ENCODE measurements around the gene LRRTM3.

The LRRTM3 gene

GRCh38 chr10:67017218-67017617, 91.4 kb downstream of the LRRTM3 start:
- no peak overlapping the region for H3K27ac Mint-ChIP-seq
- H3K4me1 Mint-ChIP-seq, result no peaks in the 10 kb centered on the region
- H3K36me3 Mint-ChIP-seq, result no peaks in the 10 kb centered on the region
- peaks cover 3% of the 10 kb centered on the region for H3K9me3 Mint-ChIP-seq
- no peak for DNase-seq
- CTCF ChIA-PET, result interaction anchor here (0.6 kb wide), 1 partner anchor 9 kb away, joined by 3 read pairs; no protein-coding TSS in a partner anchor
- H3K4me3 Mint-ChIP-seq, result no peak overlapping the region
- no peaks in the 10 kb centered on the region for H3K27me3 Mint-ChIP-seq

GRCh38 chr10:67022099-67022498, 96.3 kb downstream of the LRRTM3 start:
- CTCF ChIA-PET, result no interaction called here
- peaks cover 3% of the 10 kb centered on the region for H3K9me3 Mint-ChIP-seq
- no peak overlapping the region for H3K27ac Mint-ChIP-seq
- no peaks in the 10 kb centered on the region for H3K36me3 Mint-ChIP-seq
- no peak overlapping the region for H3K4me3 Mint-ChIP-seq
- no peaks in the 10 kb centered on the region for H3K27me3 Mint-ChIP-seq
- no peak for DNase-seq
- H3K4me1 Mint-ChIP-seq, result no peaks in the 10 kb centered on the region

- CTCF ChIA-PET, result no interaction called here
- Mint-ChIP-seq H3K4me1 (no peaks in the 10 kb centered on the region), H3K27ac (no peak overlapping the region), H3K27me3 (no peaks in the 10 kb centered on the region), H3K36me3 (no peaks in the 10 kb centered on the region), H3K4me3 (no peak overlapping the region), H3K9me3 (peaks cover 2% of the 10 kb centered on the region)
- DNase-seq, result no peak
Measured at GRCh38 chr10:67033878-67034277, 108.0 kb downstream of the LRRTM3 start.

GRCh38 chr10:67036808-67037207, 111.0 kb downstream of the LRRTM3 start:
- CTCF ChIA-PET, result no interaction called here
- H3K36me3 Mint-ChIP-seq, result no peaks in the 10 kb centered on the region
- no peak overlapping the region for H3K4me3 Mint-ChIP-seq
- peaks cover 2% of the 10 kb centered on the region for H3K9me3 Mint-ChIP-seq
- DNase-seq, result no peak
- no peak overlapping the region for H3K27ac Mint-ChIP-seq
- H3K27me3 Mint-ChIP-seq, result no peaks in the 10 kb centered on the region
- no peaks in the 10 kb centered on the region for H3K4me1 Mint-ChIP-seq

GRCh38 chr10:67043041-67043440, 117.2 kb downstream of the LRRTM3 start:
- no peak for DNase-seq
- H3K4me3 Mint-ChIP-seq, result no peak overlapping the region
- no peaks in the 10 kb centered on the region for H3K4me1 Mint-ChIP-seq
- no peaks in the 10 kb centered on the region for H3K36me3 Mint-ChIP-seq
- no peak overlapping the region for H3K27ac Mint-ChIP-seq
- CTCF ChIA-PET, result no interaction called here
- H3K27me3 Mint-ChIP-seq, result no peaks in the 10 kb centered on the region
- H3K9me3 Mint-ChIP-seq, result no peaks in the 10 kb centered on the region

GRCh38 chr10:67045404-67045803, 119.6 kb downstream of the LRRTM3 start:
- no peaks in the 10 kb centered on the region for H3K4me1 Mint-ChIP-seq
- no peaks in the 10 kb centered on the region for H3K27me3 Mint-ChIP-seq
- no peaks in the 10 kb centered on the region for H3K9me3 Mint-ChIP-seq
- CTCF ChIA-PET, result no interaction called here
- H3K4me3 Mint-ChIP-seq, result no peak overlapping the region
- DNase-seq, result no peak
- H3K27ac Mint-ChIP-seq, result no peak overlapping the region
- H3K36me3 Mint-ChIP-seq, result no peaks in the 10 kb centered on the region

- Mint-ChIP-seq H3K36me3 (no peaks in the 10 kb centered on the region), H3K9me3 (no peaks in the 10 kb centered on the region), H3K4me1 (no peaks in the 10 kb centered on the region), H3K27ac (no peak overlapping the region), H3K4me3 (no peak overlapping the region), H3K27me3 (no peaks in the 10 kb centered on the region)
- DNase-seq, result no peak
- CTCF ChIA-PET, result no interaction called here
Measured at GRCh38 chr10:67046507-67046906, 120.7 kb downstream of the LRRTM3 start.

GRCh38 chr10:67049988-67050387, 124.2 kb downstream of the LRRTM3 start:
- no peaks in the 10 kb centered on the region for H3K9me3 Mint-ChIP-seq
- H3K4me1 Mint-ChIP-seq, result no peaks in the 10 kb centered on the region
- H3K36me3 Mint-ChIP-seq, result no peaks in the 10 kb centered on the region

GRCh38 chr10:67050415-67050814, 124.6 kb downstream of the LRRTM3 start:
- H3K4me1 Mint-ChIP-seq, result no peaks in the 10 kb centered on the region
- CTCF ChIA-PET, result no interaction called here

More at GRCh38 chr10:67049988-67050387, 124.2 kb downstream of the LRRTM3 start:
- Mint-ChIP-seq H3K27ac (no peak overlapping the region), H3K27me3 (no peaks in the 10 kb centered on the region), H3K4me3 (no peak overlapping the region)
- CTCF ChIA-PET, result no interaction called here
- DNase-seq, result no peak

GRCh38 chr10:67072654-67073053, 146.8 kb downstream of the LRRTM3 start:
- DNase-seq, result no peak
- Mint-ChIP-seq H3K27me3 (no peaks in the 10 kb centered on the region), H3K36me3 (no peaks in the 10 kb centered on the region), H3K4me1 (no peaks in the 10 kb centered on the region), H3K9me3 (peaks cover 2% of the 10 kb centered on the region), H3K27ac (no peak overlapping the region), H3K4me3 (no peak overlapping the region)
- CTCF ChIA-PET, result no interaction called here

More at GRCh38 chr10:67050415-67050814, 124.6 kb downstream of the LRRTM3 start:
- DNase-seq, result no peak
- Mint-ChIP-seq H3K4me3 (no peak overlapping the region), H3K9me3 (no peaks in the 10 kb centered on the region), H3K27ac (no peak overlapping the region), H3K36me3 (no peaks in the 10 kb centered on the region), H3K27me3 (no peaks in the 10 kb centered on the region)

- H3K27me3 Mint-ChIP-seq, result no peaks in the 10 kb centered on the region
- no peaks in the 10 kb centered on the region for H3K4me1 Mint-ChIP-seq
- no peaks in the 10 kb centered on the region for H3K36me3 Mint-ChIP-seq
- no peak overlapping the region for H3K27ac Mint-ChIP-seq
- CTCF ChIA-PET, result no interaction called here
- no peak overlapping the region for H3K4me3 Mint-ChIP-seq
- peaks cover 2% of the 10 kb centered on the region for H3K9me3 Mint-ChIP-seq
- DNase-seq, result no peak
Measured at GRCh38 chr10:67075491-67075971, 149.7 kb downstream of the LRRTM3 start.

GRCh38 chr10:67076144-67076543, 150.3 kb downstream of the LRRTM3 start:
- Mint-ChIP-seq H3K27ac (no peak overlapping the region), H3K27me3 (no peaks in the 10 kb centered on the region), H3K9me3 (peaks cover 2% of the 10 kb centered on the region), H3K36me3 (no peaks in the 10 kb centered on the region), H3K4me1 (no peaks in the 10 kb centered on the region), H3K4me3 (no peak overlapping the region)
- DNase-seq, result no peak
- CTCF ChIA-PET, result no interaction called here

GRCh38 chr10:67077376-67077775, 151.5 kb downstream of the LRRTM3 start:
- CTCF ChIA-PET, result no interaction called here
- Mint-ChIP-seq H3K27me3 (no peaks in the 10 kb centered on the region), H3K36me3 (no peaks in the 10 kb centered on the region), H3K4me1 (no peaks in the 10 kb centered on the region), H3K4me3 (no peak overlapping the region), H3K9me3 (peaks cover 2% of the 10 kb centered on the region), H3K27ac (no peak overlapping the region)
- DNase-seq, result no peak

- DNase-seq, result no peak
- no peaks in the 10 kb centered on the region for H3K27me3 Mint-ChIP-seq
- no peaks in the 10 kb centered on the region for H3K36me3 Mint-ChIP-seq
- no peak overlapping the region for H3K4me3 Mint-ChIP-seq
- H3K27ac Mint-ChIP-seq, result no peak overlapping the region
- no peaks in the 10 kb centered on the region for H3K9me3 Mint-ChIP-seq
- no peaks in the 10 kb centered on the region for H3K4me1 Mint-ChIP-seq
- CTCF ChIA-PET, result no interaction called here
Measured at GRCh38 chr10:67079126-67079525, 153.3 kb downstream of the LRRTM3 start.

- CTCF ChIA-PET, result no interaction called here
- no peaks in the 10 kb centered on the region for H3K9me3 Mint-ChIP-seq
- H3K36me3 Mint-ChIP-seq, result no peaks in the 10 kb centered on the region
- peak overlapping the region; percentile 49 for H3K27ac Mint-ChIP-seq
- H3K4me3 Mint-ChIP-seq, result no peak overlapping the region
- H3K4me1 Mint-ChIP-seq, result no peaks in the 10 kb centered on the region
- no peaks in the 10 kb centered on the region for H3K27me3 Mint-ChIP-seq
- no peak for DNase-seq
Measured at GRCh38 chr10:67086327-67087134, 160.7 kb downstream of the LRRTM3 start.
